Measurements from ENCODE around the gene RAC2. TPM values are rescaled to one million over a fixed set of nuclear protein-coding genes. Genes with fewer than 3 reads are reported as not detected.

RAC2 gene
- total and polyA plus RNA-seq, 3 experiments from 2014 or later, result 433 to 1,206 (median 452) TPM

DNA sequence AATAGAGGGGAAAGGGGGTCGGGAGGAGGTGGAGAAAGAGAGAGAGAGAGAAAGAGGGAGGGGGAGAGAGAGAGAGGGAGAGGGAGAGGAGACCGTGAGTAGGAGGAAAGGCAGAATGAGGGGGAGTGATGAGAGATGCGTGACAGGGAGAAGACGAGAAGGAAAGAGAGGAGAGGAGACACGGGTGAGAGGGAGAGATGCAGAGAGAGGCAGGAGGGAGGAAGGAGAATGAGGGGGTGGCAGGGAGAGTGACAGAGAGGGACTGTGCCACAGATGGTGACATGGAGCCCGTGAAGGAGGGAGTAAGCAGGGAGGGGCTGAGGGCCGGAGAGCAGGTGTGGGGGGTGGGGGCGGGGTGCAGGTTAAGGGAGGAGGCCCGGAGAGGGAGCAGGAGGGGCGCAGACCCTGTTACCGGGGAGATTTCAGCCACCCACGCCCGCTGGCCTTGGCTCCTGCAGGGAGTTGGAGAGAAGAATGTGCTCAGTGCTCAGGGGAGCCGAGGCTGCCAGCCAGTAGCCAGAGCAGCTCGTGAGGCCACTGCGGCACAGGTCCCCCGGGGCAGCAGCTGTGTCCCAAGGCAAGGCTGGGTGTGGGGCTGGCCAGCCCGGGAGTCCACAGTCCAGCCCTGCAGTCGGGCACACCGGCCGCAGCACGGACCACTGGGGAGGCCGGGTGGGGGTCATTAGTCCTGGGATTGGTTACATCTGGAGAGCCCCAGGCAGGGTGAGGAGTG, 31.7 kb downstream of the RAC2 start, which contains the start of gene SSTR3:
Gene SSTR3, minus strand, starts transcription at position 304 of the 733 bp plus-strand sequence. CDS start 4,674 bp downstream, outside the sequence.
- H3K9me3 ChIP-seq (ENCODE audit: low read length), result no peaks in the 10 kb centered on the region
- peaks cover 35% of the 10 kb centered on the region for H3K4me1 ChIP-seq (ENCODE audit: insufficient read depth, low read length)
- H3K36me3 ChIP-seq (ENCODE audit: insufficient read depth, low read length), result no peaks in the 10 kb centered on the region
- Mint-ChIP-seq H3K4me1 (peaks cover 10 to 25% (median 16%) of the 10 kb centered on the region in 3 donors), H3K9me3 (no peaks in the 10 kb centered on the region), H3K27me3 (peaks cover 0 to 1% of the 10 kb centered on the region in 2 donors), H3K4me3 (no peak within 1 kb of the TSS), H3K36me3 (no peaks in the 10 kb centered on the region), H3K27ac (peak within 1 kb of the TSS in 1 of 8 donors; percentile 92)
- no peak within 1 kb of the TSS for H3K4me3 ChIP-seq (ENCODE audit: low read length)
- H3K27me3 ChIP-seq (ENCODE audit: insufficient read depth, low read length, poor library complexity, severe bottlenecking), result no peaks in the 10 kb centered on the region
- H3K27ac ChIP-seq (ENCODE audit: low read depth, low read length), result no peak within 1 kb of the TSS
- ChIA-PET CTCF (interaction anchor here (0.7 to 1.0 kb wide), 2 partner anchors 48 to 85 kb away, joined by 3 read pairs; no protein-coding TSS in a partner anchor), POLR2A (no interaction called here)
- DNase-seq, result no peak

- H3K9me3 ChIP-seq (ENCODE audit: low read length), result no peaks in the 10 kb centered on the region
- no peak overlapping the region for H3K4me3 Mint-ChIP-seq
- no peaks in the 10 kb centered on the region for H3K27me3 ChIP-seq (ENCODE audit: insufficient read depth, low read length, poor library complexity, severe bottlenecking)
- POLR2A ChIA-PET, result no interaction called here
- no peaks in the 10 kb centered on the region for H3K9me3 Mint-ChIP-seq
- peaks cover 0 to 1% of the 10 kb centered on the region in 2 donors for H3K27me3 Mint-ChIP-seq
- no peak overlapping the region for H3K4me3 ChIP-seq (ENCODE audit: low read length)
- no peak overlapping the region for H3K27ac ChIP-seq (ENCODE audit: low read depth, low read length)
- no peaks in the 10 kb centered on the region for H3K36me3 ChIP-seq (ENCODE audit: insufficient read depth, low read length)
- DNase-seq, result no peak
- H3K4me1 ChIP-seq (ENCODE audit: insufficient read depth, low read length), result peaks cover 32% of the 10 kb centered on the region
- H3K36me3 Mint-ChIP-seq, result no peaks in the 10 kb centered on the region
- H3K27ac Mint-ChIP-seq, result peak overlapping the region in 1 of 8 donors; percentile 92
- H3K4me1 Mint-ChIP-seq, result peaks cover 7 to 20% (median 11%) of the 10 kb centered on the region in 3 donors
- CTCF ChIA-PET, result interaction anchor here (0.7 kb wide), 1 partner anchor 85 kb away, joined by 3 read pairs; no protein-coding TSS in a partner anchor
Observed at GRCh38 chr22:37211866-37212173, 32.2 kb downstream of the RAC2 start.

GRCh38 chr22:37211075-37211865, 32.8 kb downstream of the RAC2 start:
- Mint-ChIP-seq H3K27ac (peak overlapping the region in 1 of 8 donors; percentile 95), H3K9me3 (no peaks in the 10 kb centered on the region), H3K36me3 (no peaks in the 10 kb centered on the region), H3K4me1 (peaks cover 7 to 14% (median 10%) of the 10 kb centered on the region in 3 donors), H3K4me3 (no peak overlapping the region), H3K27me3 (peaks cover 0 to 1% of the 10 kb centered on the region in 2 donors)
- no peaks in the 10 kb centered on the region for H3K36me3 ChIP-seq (ENCODE audit: insufficient read depth, low read length)
- no peaks in the 10 kb centered on the region for H3K9me3 ChIP-seq (ENCODE audit: low read length)
- peaks cover 27% of the 10 kb centered on the region for H3K4me1 ChIP-seq (ENCODE audit: insufficient read depth, low read length)
- H3K4me3 ChIP-seq (ENCODE audit: low read length), result no peak overlapping the region
- no peak for DNase-seq
- ChIA-PET POLR2A (no interaction called here), CTCF (interaction anchor here (0.7 kb wide), 1 partner anchor 84 kb away, joined by 3 read pairs; no protein-coding TSS in a partner anchor)
- no peak overlapping the region for H3K27ac ChIP-seq (ENCODE audit: low read depth, low read length)
- H3K27me3 ChIP-seq (ENCODE audit: insufficient read depth, low read length, poor library complexity, severe bottlenecking), result no peaks in the 10 kb centered on the region

- H3K4me1 Mint-ChIP-seq, result peaks cover 6 to 9% (median 6%) of the 10 kb centered on the region in 3 donors
- H3K4me1 ChIP-seq (ENCODE audit: insufficient read depth, low read length), result peaks cover 26% of the 10 kb centered on the region
- no peak overlapping the region for H3K4me3 Mint-ChIP-seq
- no peaks in the 10 kb centered on the region for H3K27me3 ChIP-seq (ENCODE audit: insufficient read depth, low read length, poor library complexity, severe bottlenecking)
- no peak overlapping the region for H3K27ac ChIP-seq (ENCODE audit: low read depth, low read length)
- H3K36me3 ChIP-seq (ENCODE audit: insufficient read depth, low read length), result no peaks in the 10 kb centered on the region
- H3K36me3 Mint-ChIP-seq, result peaks cover 0 to 1% (median 0%) of the 10 kb centered on the region in 3 donors
- no peak overlapping the region for H3K4me3 ChIP-seq (ENCODE audit: low read length)
- no peak for DNase-seq
- H3K9me3 Mint-ChIP-seq, result no peaks in the 10 kb centered on the region
- CTCF ChIA-PET, result interaction anchor here (1.1 to 2.4 kb wide), 3 partner anchors 12 to 50 kb away, joined by 3 to 8 read pairs (median 3); no protein-coding TSS in a partner anchor
- no peak overlapping the region for H3K27ac Mint-ChIP-seq
- H3K9me3 ChIP-seq (ENCODE audit: low read length), result no peaks in the 10 kb centered on the region
- POLR2A ChIA-PET, result interaction anchor here (1.0 to 1.1 kb wide), 2 partner anchors 9 to 85 kb away, joined by 3 to 8 read pairs; no protein-coding TSS in a partner anchor
- peaks cover 0 to 1% of the 10 kb centered on the region in 2 donors for H3K27me3 Mint-ChIP-seq
Observed at GRCh38 chr22:37210041-37210803, 33.8 kb downstream of the RAC2 start.

GRCh38 chr22:37209140-37209845, 34.8 kb downstream of the RAC2 start:
- no peak for DNase-seq
- Histone ChIP-seq H3K4me3 (ENCODE audit: low read length) (no peak overlapping the region), H3K27ac (ENCODE audit: low read depth, low read length) (no peak overlapping the region), H3K27me3 (ENCODE audit: insufficient read depth, low read length, poor library complexity, severe bottlenecking) (no peaks in the 10 kb centered on the region), H3K4me1 (ENCODE audit: insufficient read depth, low read length) (peaks cover 26% of the 10 kb centered on the region), H3K9me3 (ENCODE audit: low read length) (no peaks in the 10 kb centered on the region), H3K36me3 (ENCODE audit: insufficient read depth, low read length) (no peaks in the 10 kb centered on the region)
- POLR2A ChIA-PET, result interaction anchor here (1.1 kb wide), 1 partner anchor 84 kb away, joined by 8 read pairs; no protein-coding TSS in a partner anchor
- Mint-ChIP-seq H3K9me3 (no peaks in the 10 kb centered on the region), H3K36me3 (peaks cover 0 to 1% (median 0%) of the 10 kb centered on the region in 3 donors), H3K27ac (no peak overlapping the region), H3K4me3 (no peak overlapping the region), H3K4me1 (peaks cover 6 to 9% (median 6%) of the 10 kb centered on the region in 3 donors), H3K27me3 (peaks cover 0 to 1% of the 10 kb centered on the region in 2 donors)
- CTCF ChIA-PET, result interaction anchor here (1.1 to 2.4 kb wide), 5 partner anchors 10 to 51 kb away, joined by 3 to 8 read pairs (median 3); partner anchors contain the start of gene RAC2

- peak in 1 of 5 donors; percentile 32 for DNase-seq
- POLR2A ChIA-PET, result no interaction called here
- Mint-ChIP-seq H3K4me3 (no peak overlapping the region), H3K4me1 (peaks cover 6 to 9% (median 6%) of the 10 kb centered on the region in 3 donors), H3K27me3 (no peaks in the 10 kb centered on the region), H3K36me3 (peaks cover 0 to 1% (median 0%) of the 10 kb centered on the region in 3 donors), H3K9me3 (no peaks in the 10 kb centered on the region), H3K27ac (peak overlapping the region in 2 of 8 donors; percentile 34 to 68)
- peaks cover 26% of the 10 kb centered on the region for H3K4me1 ChIP-seq (ENCODE audit: insufficient read depth, low read length)
- CTCF ChIA-PET, result interaction anchor here (1.1 to 2.4 kb wide), 5 partner anchors 9 to 36 kb away, joined by 3 to 8 read pairs (median 3); partner anchors contain the start of gene RAC2
- H3K27ac ChIP-seq (ENCODE audit: low read depth, low read length), result no peak overlapping the region
- no peaks in the 10 kb centered on the region for H3K9me3 ChIP-seq (ENCODE audit: low read length)
- no peaks in the 10 kb centered on the region for H3K36me3 ChIP-seq (ENCODE audit: insufficient read depth, low read length)
- H3K4me3 ChIP-seq (ENCODE audit: low read length), result no peak overlapping the region
- no peaks in the 10 kb centered on the region for H3K27me3 ChIP-seq (ENCODE audit: insufficient read depth, low read length, poor library complexity, severe bottlenecking)
Observed at GRCh38 chr22:37208401-37209139, 35.5 kb downstream of the RAC2 start.
